GM21423 (cell line): ENCODE measurements around the gene DDX42.
"Not testable (repeated sequence)": the region's sequence is repeated elsewhere in the genome, so short reads cannot be mapped to it uniquely, and the experiment has no call there.

Source experiments
- ATAC-seq: cut with Tn5 transposase; IDR thresholded peaks from one replicate; pipeline ENCODE4 v1.9.1; 2021; ENCODE audit warnings: mild to moderate bottlenecking, moderate library complexity; ENCODE audit not compliant: unreplicated experiment

Gene DDX42

GRCh38 chr17:63837962-63838600 is 64.1 kb downstream of the DDX42 start:
- no peak for ATAC-seq

GRCh38 chr17:63838631-63839171 is 64.7 kb downstream of the DDX42 start:
- no peak for ATAC-seq

- ATAC-seq: no peak
Observed at GRCh38 chr17:63840591-63841349, 66.8 kb downstream of the DDX42 start.

GRCh38 chr17:63841350-63842172 is 67.6 kb downstream of the DDX42 start:
- ATAC-seq: no peak

GRCh38 chr17:63842173-63842539 is 68.2 kb downstream of the DDX42 start:
- ATAC-seq: no peak

- peak; percentile 66 for ATAC-seq
Observed at GRCh38 chr17:63842540-63843386, 68.8 kb downstream of the DDX42 start, which contains the start of gene SMARCD2. Gene SMARCD2 (minus strand): TSS chr17:63842685. CDS start chr17:63842674, 11 bp downstream.

GRCh38 chr17:63843387-63843888 is 69.5 kb downstream of the DDX42 start:
- not testable (repeated sequence) for ATAC-seq

GRCh38 chr17:63843910-63844677 is 70.1 kb downstream of the DDX42 start:
- ATAC-seq: no peak

GRCh38 chr17:63845509-63845908 is 71.5 kb downstream of the DDX42 start:
- no peak for ATAC-seq

GRCh38 chr17:63847525-63848249 is 73.7 kb downstream of the DDX42 start:
- ATAC-seq: no peak

GRCh38 chr17:63848834-63849689 is 75.1 kb downstream of the DDX42 start:
- peak; percentile 85 for ATAC-seq

GRCh38 chr17:63850401-63850800 is 76.4 kb downstream of the DDX42 start:
- ATAC-seq: no peak

GRCh38 chr17:63853260-63853659 is 79.3 kb downstream of the DDX42 start:
- no peak for ATAC-seq

- no peak for ATAC-seq
Observed at GRCh38 chr17:63854709-63855108, 80.7 kb downstream of the DDX42 start.

- ATAC-seq: no peak
Observed at GRCh38 chr17:63855185-63855584, 81.2 kb downstream of the DDX42 start.

- ATAC-seq: not testable (repeated sequence)
Observed at GRCh38 chr17:63856425-63856824, 82.5 kb downstream of the DDX42 start.

- no peak for ATAC-seq
Observed at GRCh38 chr17:63859257-63859656, 85.3 kb downstream of the DDX42 start.

- not testable (repeated sequence) for ATAC-seq
Observed at GRCh38 chr17:63866625-63867024, 92.7 kb downstream of the DDX42 start.
